Occipital lobe (tissue), 3 donors: ENCODE data around the gene ZNF717. TPM values are rescaled to one million over a fixed set of nuclear protein-coding genes. Genes with fewer than 3 reads are reported as not detected.
"Not testable (repeated sequence)": the region's sequence is repeated elsewhere in the genome, so short reads cannot be mapped to it uniquely, and the experiment has no call there.

Experiments used
- DNase-seq: peaks from one replicate; lab custom pipeline; 2025; lab: John Stamatoyannopoulos, UW
- small RNA-seq: library from RNA; depleted of rRNA; stranded (forward); fragments of <200 nt; gene quantifications from one replicate; pipeline ENCODE3, GENCODE V24; 2014
- total RNA-seq: library from RNA; depleted of rRNA; stranded (reverse); fragments of >200 nt; gene quantifications from one replicate; pipeline ENCODE4 v1.2.3, GENCODE V29; 2014

The ZNF717 gene
- total RNA-seq = 22.3 TPM

DNA sequence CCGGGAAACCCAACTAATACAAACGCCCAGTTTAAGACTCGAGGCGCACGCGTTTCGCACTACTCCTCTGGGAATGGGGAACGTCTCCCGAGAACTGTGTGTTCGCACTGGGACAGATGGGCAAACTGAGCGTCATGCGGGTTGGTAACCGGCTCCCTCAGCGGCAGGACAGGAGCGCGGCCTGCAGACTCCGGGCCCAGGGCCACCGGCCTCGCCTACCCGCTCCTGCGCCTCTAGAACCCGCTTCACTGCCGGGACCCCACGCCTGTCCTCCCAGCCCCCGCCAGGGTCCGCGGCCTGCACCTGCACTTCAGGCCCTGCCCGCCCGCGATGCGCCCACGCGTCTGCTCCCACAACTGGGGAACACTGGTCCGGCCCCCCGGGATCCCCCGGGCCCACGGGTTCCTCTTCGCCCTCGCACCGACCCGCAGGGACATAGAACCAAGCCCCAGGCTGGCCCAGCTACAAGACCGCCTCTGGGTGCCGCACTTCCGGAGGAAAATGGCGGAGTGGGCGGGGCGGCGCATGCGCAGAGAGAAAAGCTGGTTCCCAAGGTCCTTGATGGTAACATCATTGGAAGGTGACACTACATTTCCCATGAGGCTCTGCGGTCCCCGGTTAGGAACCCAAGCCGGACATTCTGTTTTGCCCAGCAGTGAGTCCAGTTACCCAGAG is at the start of gene ZNF717:
Gene ZNF717, minus strand, starts transcription at position 469 of the 675 bp plus-strand sequence. CDS start 2,187 bp downstream, outside the sequence.
- DNase-seq = peak; percentile 91

DNA sequence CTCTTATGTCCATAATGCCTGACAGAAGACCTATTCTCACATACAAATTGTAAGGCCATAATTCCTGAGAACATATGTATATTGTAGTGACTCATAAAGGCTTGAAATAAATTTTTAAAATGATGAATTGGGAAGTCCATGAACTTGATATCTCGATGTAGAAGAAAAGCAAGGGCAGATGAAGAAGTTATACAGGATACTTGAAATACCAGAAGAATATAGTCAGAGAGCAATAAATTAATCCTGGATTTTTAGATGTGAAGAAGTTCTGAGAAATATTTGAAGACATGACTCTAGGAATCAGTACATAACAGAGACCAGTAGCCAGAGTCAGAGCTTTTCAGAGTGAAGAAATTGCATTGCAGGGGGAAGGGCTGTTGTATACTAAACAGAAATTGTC is 45.7 kb upstream of the ZNF717 start:
- not testable (repeated sequence) for DNase-seq

DNA sequence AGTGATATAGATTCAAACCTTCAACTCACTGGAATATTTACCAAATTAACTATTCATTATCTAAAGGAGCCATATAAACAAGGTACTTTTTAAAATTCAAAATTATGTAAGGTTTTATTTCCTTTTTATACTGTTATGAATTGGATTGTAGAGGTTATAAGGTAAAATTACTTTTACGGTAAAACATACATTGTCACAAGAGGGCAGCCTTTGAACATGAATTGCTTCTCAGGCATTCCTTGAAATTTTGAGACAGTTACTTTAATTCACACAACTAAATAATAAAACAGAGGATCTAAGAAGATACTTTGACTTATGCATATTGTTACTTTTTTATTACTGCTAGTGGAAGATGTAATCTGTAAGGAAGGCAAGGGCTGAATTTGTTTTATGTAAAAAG is 32.7 kb upstream of the ZNF717 start:
- not testable (repeated sequence) for DNase-seq

DNA sequence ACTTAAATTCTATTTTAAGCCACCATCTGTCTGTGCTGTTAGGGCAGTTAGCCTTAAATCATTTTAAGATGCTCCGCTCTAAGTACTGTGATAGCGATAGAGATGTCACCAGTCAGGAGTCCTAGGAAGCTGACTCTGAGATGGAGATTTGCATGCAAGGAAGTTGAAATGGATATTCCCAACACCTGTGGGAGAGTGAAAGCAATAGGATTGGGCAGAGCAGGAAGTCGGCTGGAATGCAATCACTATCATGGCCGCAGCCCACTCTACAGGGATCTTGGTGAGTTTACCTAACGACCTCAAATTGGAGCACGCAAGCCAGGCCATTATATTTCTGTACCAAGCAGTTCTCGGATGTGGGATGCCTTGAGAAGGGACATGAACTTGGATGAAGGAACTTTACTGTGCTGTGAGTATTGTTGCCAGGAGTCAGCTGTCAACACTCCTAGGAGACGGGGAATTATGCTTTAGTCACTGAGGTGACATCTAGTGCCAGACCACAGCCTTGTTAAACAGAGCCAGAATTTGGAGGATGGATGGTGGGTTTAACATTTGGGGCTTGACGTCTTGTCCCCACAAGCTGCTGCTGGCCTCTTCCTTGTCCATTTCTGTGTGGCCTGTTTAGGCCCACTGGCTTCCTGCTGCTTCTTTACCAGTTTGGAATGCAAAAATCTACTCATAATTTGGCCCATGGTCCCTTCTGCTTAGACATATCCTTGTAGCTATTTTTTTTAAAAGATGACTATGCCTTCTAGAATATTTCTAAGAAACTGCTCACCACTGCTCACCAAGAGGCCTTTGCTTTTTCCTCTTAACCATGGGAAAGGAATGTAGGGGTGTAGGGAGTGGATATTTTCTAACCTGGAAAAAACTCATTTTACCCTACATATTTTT is 31.2 kb upstream of the ZNF717 start:
- DNase-seq = not testable (repeated sequence)

DNA sequence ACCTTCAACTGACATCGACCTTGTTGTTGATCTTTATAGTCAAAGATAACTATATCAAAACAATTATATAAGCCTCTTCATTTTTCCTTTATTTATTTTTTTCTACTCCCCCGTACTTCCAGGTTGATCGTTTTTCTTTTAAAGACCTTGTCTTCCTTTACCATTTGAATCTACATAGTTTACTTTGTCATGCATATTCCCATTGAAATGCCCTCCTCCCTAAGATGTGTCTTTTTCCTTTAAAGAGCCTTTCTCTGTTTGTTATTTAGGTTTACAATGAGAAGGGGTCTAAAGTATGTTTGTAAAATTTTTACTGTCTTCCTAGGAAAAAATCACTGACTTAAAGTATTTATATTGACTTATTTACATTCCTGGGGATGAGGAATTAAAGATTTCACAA is 29.4 kb upstream of the ZNF717 start:
- DNase-seq = no peak

DNA sequence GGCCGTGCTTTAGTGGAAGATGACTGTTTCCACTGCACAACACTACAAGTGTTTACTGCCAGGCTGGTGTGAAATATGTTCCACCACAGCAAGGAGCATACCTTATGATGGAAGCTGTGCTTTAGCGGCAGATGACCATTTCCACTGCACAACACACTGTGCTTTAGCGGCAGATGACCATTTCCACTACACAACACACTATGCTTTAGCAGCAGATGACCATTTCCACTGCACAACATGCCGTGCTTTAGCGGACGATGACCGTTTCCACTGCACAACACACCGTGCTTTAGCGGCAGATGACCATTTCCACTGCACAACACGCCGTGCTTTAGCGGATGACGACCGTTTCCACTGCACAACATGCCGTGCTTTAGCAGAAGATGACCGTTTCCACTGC is 2.8 kb downstream of the ZNF717 start:
- no peak for DNase-seq

DNA sequence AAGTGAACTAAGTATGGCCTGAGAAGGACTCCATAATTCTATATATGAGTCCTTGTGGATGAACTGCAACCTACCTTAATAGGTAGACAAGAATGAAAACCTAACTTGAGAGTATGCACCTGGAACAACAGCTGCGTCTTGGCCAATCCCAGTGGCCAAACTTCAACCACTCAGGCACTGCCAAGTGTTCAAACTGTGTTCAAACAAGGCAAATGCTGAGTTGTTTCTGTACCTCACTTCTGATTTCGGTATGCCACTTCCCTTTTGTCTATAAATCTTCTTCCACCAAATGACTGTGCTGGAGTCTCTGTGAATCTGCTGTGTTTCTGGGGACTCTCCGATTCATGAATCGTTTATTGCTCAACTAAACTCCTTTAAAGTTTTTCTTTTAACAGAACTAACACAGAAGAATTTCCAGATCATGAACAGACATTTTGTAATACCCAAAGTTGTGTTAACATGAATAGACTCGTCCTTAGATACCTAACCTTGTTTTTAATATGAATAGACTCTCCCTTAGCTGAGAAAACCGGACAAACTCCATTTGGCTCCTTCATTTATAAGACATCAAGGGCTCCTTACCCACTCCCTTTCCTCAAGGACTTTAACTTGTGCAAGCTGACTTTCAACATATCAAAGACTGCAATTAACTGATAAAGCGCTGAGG is 4.1 kb downstream of the ZNF717 start:
- DNase-seq = no peak

DNA sequence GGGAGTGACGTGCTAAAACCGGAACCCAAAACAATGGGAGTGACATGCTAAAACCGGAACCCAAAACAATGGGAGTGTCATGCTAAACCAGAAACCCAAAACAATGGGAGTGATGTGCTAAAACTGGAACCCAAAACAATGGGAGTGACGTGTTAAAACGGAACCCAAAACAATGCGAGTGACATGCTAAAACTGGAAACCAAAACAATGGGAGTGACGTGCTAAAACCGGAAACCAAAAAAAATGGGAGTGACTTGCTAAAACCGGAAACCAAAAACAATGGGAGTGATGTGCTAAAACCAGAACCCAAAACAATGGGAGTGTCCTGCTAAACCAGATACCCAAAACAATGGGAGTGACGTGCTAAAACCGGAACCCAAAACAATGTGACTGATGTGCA is 7.6 kb downstream of the ZNF717 start:
- DNase-seq = not testable (repeated sequence)

DNA sequence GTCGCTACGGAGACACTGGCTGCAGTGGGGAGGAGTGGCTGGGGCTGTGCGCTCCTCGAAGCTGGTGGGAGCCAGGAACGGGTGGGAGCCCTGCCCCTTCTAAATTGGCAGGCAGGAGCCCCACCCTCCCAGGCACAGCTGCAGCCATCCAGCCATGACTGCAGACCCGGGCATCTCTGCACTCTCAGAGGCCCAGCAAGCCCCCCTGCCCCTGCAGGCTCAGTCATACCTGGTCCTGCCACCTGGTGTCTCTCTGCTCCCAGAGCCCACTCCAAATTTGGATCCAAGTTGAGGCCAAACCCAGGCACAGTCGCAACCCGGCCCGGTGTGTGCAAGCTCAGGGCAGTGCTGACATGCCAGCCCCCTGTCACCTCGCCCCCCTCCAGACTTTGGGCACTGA is 13.7 kb downstream of the ZNF717 start:
- DNase-seq = not testable (repeated sequence)

DNA sequence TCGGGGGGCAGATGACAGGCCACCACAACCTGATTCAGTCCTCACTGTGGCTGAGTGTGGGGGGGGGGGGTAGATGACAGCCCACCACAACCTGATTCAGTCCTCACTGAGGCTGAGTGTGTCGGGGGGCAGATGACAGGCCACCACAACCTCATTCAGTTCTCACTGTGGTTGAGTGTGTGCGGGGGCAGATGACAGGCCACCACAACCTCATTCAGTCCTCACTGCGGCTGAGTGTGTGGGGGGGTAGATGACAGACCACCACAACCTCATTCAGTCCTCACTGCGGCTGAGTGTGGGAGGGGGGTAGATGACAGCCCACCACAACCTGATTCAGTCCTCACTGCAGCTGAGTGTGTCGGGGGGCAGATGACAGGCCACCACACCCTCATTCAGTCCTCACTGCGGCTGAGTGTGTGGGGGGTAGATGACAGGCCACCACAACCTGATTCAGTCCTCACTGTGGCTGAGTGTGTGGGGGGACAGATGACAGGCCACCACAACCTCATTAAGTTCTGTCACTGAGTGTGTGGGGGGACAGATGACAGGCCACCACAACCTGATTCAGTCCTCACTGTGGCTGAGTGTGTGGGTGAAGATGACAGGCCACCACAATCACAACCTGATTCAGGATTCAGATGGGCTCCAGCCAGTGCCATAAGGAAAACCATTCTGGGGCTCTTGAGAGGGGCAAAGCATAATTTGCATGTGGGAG is 16.9 kb downstream of the ZNF717 start:
- DNase-seq = no peak

DNA sequence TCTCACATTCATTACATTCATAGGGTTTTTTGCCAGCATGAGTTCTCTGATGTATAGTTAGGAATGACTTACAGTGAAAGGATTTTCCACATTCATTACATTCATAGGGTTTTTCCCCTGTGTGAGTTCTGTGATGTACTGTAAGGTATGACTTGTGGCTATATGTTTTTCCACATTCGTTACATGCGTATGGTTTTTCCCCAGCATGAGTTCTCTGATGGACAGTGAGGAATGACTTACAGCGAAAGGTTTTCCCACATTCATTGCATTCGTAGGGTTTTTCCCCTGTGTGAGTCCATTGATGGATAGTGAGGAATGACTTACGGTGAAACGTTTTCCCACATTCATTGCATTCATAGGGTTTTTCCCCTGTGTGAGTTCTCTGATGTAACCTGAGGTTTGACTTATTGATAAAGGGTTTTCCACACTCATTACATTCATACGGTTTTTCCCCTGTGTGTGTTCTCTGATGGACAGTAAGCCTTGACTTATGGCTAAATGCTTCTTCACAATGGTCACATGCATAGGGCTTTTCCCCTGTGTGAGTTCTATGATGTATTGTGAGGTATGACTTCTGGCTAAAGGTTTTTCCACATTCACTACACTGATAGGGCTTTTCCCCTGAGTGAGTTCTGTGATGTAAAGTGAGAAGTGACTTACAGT is 47.4 kb downstream of the ZNF717 start:
- DNase-seq = no peak

DNA sequence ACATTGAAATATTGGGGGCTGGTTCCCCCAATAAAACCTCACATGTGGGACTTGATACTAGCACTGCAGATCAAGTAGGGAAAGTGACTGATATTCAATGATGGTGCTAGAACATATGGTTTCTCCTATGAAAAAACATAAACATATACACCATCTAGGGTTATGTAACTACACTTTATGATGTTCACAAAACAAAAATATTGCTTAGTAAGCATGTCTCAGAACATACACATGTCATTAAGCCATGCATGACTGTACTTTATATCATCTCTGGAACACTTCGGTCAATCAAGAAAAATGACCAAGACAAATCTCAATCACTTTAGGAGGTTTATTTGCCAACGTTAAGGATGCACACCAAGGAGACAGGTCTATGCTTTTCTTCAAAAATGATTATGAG is 57.4 kb downstream of the ZNF717 start:
- no peak for DNase-seq

DNA sequence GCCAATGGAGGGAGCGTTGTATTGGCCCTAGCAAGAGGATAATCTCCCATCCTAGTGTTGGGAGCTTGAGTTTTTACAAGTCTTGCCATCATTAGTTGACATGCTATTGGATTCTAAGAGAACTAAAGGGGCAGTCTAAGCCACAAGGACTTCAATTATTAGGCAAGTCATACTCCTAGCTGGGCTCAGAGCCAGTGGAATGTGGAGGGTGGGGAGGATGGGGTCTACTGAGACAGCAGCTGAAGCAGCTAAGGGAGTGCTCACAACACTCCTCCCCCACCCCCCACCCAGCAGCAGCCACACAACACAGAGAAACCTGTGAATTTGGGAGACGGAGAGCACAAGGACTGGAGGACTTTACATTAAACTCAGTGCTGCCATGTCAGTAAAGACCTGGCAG is 93.3 kb downstream of the ZNF717 start:
- DNase-seq = no peak

DNA sequence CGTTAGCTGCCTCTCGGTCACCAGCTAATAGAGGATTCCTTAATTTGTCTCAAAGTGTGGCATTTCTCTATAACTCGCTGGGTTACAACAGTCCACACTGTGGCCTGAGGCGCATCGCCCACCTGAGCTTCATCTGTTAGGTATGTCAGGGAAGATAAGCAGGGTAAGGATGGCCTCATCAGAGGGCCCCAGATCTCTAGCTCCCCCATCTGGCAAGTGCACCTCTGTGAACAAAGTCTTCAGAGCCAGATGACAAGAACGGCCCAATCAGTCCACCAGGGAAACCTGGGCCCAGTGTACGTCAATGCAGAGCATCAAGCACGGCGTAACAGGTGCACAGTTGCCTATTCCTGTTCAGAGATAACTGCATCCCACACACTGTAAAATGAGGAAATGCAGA is 98.0 kb downstream of the ZNF717 start:
- DNase-seq = no peak

Small RNAs within 50 kb of the gene (small RNA-seq; reads per million reads assigned to genes)
- not detected for gene MIR4273

Other genes starting within 250 kb of the ZNF717 start
- not detected for gene FRG2C, start 121.2 kb downstream of the ZNF717 start, total RNA-seq